Activated CD4-positive, CD25-positive, alpha-beta regulatory T cell treated with anti-CD3 and anti-CD28 coated beads, Interleukin-2, amount 50 U/mL, for 72 hours (primary cell): ENCODE measurements around the gene PIP4K2C.
"Not testable (repeated sequence)": the region's sequence is repeated elsewhere in the genome, so short reads cannot be mapped to it uniquely, and the experiment has no call there.

Experiments used
- DNase-seq: peaks from one replicate; pipeline ENCODE4 v3.0.0; 2021

PIP4K2C gene

GRCh38 chr12:57586128-57586527, 4.9 kb upstream of the PIP4K2C start:
- DNase-seq, result no peak

GRCh38 chr12:57586832-57587429, 4.1 kb upstream of the PIP4K2C start:
- DNase-seq, result no peak

GRCh38 chr12:57588951-57589610, 1.9 kb upstream of the PIP4K2C start:
- not testable (repeated sequence) for DNase-seq

GRCh38 chr12:57590479-57590863, 521 bp upstream of the PIP4K2C start:
- no peak for DNase-seq

GRCh38 chr12:57591782-57592325, 862 bp downstream of the PIP4K2C start:
- no peak for DNase-seq

GRCh38 chr12:57592551-57593165, 1.7 kb downstream of the PIP4K2C start:
- no peak for DNase-seq

GRCh38 chr12:57593187-57593586, 2.2 kb downstream of the PIP4K2C start:
- DNase-seq, result no peak

GRCh38 chr12:57600395-57600794, 9.4 kb downstream of the PIP4K2C start:
- no peak for DNase-seq

GRCh38 chr12:57602544-57602943, 11.6 kb downstream of the PIP4K2C start:
- DNase-seq, result no peak

- DNase-seq, result no peak
Observed at GRCh38 chr12:57603324-57603723, 12.3 kb downstream of the PIP4K2C start.

- no peak for DNase-seq
Observed at GRCh38 chr12:57603815-57604453, 12.9 kb downstream of the PIP4K2C start.

GRCh38 chr12:57604454-57604991, 13.5 kb downstream of the PIP4K2C start, which contains the start of gene DTX3:
Gene DTX3 (plus strand): TSS chr12:57604824. CDS start chr12:57606518, 1,694 bp downstream.
- DNase-seq, result no peak

GRCh38 chr12:57604992-57605810, 14.2 kb downstream of the PIP4K2C start:
- DNase-seq, result no peak

- no peak for DNase-seq
Observed at GRCh38 chr12:57605811-57606311, 14.9 kb downstream of the PIP4K2C start.

GRCh38 chr12:57606399-57606798, 15.4 kb downstream of the PIP4K2C start:
- DNase-seq, result no peak

- no peak for DNase-seq
Observed at GRCh38 chr12:57606821-57607220, 15.8 kb downstream of the PIP4K2C start.

GRCh38 chr12:57607958-57608663, 17.1 kb downstream of the PIP4K2C start:
- no peak for DNase-seq

- DNase-seq, result no peak
Observed at GRCh38 chr12:57609101-57609780, 18.2 kb downstream of the PIP4K2C start.

- peak; percentile 20 for DNase-seq
Observed at GRCh38 chr12:57609781-57610553, 19.0 kb downstream of the PIP4K2C start.

GRCh38 chr12:57610554-57611107, 19.6 kb downstream of the PIP4K2C start:
- no peak for DNase-seq
